ENCODE measurements around the gene SNRNP48.

SNRNP48 gene

DNA sequence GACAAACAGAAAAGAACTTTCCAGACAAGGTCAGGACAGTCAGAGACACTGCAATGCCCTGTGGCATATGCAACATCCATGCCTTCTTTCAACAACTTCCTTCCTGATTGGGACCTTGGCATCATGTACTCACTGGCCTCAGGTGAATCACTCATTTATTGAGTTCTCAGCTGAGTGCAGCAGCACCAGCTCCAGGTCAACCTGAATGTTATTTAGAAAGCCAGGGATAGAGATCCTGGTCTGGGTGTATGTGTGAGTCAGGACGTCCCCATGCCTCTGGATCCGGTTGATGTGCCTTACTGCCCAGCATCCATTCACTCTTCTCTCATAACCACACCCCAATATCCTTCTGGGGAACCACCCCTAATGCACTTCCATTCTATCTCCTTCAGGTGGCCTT, 54.4 kb downstream of the SNRNP48 start:
- DNase-seq (ENCODE audit: low spot score) = no peak

DNA sequence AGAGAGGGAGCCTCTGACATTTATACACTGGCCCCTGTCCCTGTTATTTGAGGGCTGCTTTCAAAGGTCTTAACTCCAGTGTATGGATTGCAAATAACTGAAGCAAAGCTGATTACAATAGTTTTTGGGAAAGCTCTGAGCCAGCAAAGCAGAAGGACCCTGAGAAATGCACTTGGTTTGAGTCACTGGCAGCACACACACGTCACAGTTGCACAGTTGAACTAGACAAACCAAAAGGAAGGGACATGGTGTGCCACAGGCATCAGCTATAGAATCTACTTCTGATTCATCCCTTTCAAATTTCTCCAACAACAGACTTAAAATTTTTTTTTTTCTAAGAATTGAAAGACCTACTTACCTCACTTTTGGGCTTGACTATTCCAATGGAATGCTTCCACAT, 56.4 kb downstream of the SNRNP48 start:
- no peak for DNase-seq (ENCODE audit: low spot score)

DNA sequence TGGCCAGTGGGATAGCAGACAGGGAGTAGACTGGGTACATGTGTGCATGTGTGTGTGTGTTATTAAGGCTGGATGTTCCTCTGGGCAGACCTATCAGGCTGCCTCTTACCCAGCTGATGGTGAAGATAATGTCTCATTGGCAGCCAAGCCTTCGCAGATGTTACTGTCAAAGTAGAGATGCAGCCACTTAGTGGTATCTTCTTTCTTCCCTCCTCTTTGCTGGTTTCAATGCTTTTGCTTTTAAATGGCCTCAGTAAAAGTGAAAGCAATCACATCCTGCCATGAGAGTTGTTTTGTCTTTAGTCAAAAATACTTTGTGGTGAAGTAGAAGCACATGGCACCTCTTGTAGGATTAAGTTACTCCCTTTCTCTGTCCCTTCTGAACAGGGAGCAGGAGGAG, 57.5 kb downstream of the SNRNP48 start:
- no peak for DNase-seq (ENCODE audit: low spot score)

DNA sequence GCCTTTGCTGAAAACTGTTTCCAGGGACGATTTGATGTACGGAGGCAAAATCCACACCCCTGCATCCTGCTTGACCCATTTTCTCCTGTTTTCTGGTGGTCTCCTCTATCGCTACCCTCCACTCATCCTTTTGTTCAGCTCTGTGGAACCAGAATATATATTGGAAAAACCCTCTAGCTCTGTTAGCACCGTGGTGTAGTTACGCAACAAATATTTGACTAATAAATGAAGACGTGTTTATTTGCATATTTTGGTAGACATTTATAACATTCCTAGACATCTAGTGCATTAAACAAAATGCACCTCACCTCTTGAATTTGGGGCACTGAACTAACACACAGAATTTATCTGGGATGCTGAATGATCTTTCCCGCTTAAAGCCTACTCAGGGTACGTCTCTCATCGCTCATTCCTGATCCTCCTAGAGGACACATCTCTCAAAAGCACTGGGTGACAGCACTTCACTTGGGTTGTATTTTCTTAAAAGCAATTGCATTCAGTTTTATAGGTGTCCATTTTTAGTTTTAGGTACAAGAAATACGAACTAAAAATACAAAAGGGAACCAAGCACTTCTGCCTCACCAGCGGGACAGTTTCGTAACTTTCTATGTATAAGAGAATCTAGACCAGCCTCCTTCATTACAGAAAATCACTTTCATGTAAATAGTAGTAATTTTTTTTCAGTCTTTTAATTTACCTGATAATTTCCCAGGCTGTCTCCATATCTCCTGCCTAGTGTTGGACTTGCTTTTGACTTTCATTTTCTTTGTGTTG, 59.2 kb downstream of the SNRNP48 start:
- no peak for DNase-seq (ENCODE audit: low spot score)

DNA sequence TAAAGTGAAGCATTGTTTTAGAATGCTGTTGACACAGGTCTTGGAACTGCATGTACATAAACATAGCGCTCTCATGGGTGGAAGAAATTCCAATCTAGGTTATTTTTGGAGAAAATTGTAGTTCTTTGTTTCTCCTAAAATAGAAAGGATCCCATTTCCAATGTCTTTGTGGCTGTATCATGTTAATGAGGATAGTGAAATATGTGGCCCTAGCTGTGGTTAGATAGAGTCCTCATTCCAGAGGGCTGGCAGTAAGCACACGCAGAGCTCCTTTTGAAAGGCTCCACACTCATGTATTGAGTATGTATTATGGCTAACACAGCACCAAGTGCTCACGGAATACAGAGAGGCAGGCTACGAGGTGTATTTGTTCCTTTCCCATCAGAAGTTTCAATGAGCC, 60.9 kb downstream of the SNRNP48 start:
- no peak for DNase-seq (ENCODE audit: low spot score)

DNA sequence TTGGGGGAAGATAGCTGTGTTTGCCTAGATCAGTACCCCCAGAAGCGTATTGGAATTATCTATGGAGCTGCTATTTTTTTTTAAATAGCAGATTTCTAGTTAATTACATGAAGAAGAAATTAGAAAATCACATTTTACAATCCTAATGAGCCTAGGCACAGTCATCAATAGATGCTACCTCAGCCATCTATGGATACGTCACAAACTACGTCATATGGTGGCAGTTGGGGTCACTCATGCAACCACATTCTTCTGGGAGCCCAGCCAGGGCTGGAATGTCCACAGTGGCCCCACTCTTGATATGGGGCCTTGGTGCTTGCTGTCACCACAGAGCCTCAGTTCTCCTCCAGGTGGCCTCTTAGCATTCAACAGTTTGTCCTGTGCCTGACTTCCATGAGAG, 63.0 kb downstream of the SNRNP48 start:
- no peak for DNase-seq (ENCODE audit: low spot score)

DNA sequence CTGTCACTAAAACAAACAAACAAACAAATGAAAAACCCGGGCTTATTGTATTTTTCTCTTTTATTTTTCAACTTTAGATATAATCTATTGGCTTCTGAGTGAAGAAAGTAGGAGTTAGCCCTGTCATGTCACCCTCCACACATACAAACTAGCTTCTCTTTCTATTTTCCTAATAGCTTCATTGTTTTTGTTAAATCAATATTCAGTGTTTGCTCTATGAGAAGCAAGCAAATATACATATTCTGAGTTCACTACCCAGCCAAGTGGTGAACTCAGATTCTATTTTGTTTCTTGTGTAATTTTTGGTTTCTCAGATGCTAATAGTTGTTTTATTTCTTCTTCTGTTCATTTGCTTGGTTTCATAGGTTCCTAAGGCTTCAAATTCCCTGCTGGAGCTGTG, 66.4 kb downstream of the SNRNP48 start:
- no peak for DNase-seq (ENCODE audit: low spot score)

DNA sequence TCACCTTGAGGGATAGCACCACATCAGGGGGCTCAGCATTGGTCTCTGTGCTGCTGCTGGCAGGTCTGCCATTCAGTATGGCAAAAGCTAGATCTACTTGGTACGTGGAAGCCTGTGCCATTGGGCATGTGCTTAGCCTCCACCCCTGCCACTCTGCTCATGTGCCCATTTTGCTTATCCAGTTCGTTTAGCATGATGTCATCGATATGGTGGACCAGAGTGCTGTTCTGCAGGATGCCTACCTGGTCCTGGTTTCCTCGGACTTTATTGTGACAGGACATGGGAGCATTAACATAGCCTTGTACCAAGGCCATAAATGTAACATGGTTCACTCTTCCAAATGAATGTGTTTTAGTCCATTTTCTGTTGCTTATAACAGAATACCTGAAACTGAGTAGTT, 68.5 kb downstream of the SNRNP48 start:
- no peak for DNase-seq (ENCODE audit: low spot score)

DNA sequence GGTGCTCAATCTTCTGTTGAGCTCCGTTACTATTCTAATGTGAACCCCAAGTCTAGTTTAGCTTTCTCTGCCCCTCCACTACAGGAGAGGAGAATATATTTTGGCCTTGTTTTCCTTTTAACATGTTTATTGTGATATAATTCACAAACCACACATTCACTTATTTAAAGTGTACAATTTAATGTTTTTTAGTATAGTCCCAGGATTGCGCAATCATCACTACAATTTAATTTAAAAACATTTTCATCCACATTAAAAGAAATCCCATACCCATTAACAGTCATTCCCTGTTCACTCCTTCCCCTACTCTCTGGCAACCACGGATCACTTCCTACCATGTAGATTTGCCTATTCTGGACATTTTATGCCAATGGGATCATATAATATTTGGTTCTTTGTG, 71.4 kb downstream of the SNRNP48 start:
- no peak for DNase-seq (ENCODE audit: low spot score)

All from hematopoietic multipotent progenitor cell treated with erythropoietin and hydrocortisone succinate and interleukin-3 and kit ligand, for 17 days (in vitro differentiated cells).